ENCODE data around the gene SLC22A8.
"Not testable (repeated sequence)": the region's sequence is repeated elsewhere in the genome, so short reads cannot be mapped to it uniquely, and the experiment has no call there.

The SLC22A8 gene, protein sequence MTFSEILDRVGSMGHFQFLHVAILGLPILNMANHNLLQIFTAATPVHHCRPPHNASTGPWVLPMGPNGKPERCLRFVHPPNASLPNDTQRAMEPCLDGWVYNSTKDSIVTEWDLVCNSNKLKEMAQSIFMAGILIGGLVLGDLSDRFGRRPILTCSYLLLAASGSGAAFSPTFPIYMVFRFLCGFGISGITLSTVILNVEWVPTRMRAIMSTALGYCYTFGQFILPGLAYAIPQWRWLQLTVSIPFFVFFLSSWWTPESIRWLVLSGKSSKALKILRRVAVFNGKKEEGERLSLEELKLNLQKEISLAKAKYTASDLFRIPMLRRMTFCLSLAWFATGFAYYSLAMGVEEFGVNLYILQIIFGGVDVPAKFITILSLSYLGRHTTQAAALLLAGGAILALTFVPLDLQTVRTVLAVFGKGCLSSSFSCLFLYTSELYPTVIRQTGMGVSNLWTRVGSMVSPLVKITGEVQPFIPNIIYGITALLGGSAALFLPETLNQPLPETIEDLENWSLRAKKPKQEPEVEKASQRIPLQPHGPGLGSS

DNA sequence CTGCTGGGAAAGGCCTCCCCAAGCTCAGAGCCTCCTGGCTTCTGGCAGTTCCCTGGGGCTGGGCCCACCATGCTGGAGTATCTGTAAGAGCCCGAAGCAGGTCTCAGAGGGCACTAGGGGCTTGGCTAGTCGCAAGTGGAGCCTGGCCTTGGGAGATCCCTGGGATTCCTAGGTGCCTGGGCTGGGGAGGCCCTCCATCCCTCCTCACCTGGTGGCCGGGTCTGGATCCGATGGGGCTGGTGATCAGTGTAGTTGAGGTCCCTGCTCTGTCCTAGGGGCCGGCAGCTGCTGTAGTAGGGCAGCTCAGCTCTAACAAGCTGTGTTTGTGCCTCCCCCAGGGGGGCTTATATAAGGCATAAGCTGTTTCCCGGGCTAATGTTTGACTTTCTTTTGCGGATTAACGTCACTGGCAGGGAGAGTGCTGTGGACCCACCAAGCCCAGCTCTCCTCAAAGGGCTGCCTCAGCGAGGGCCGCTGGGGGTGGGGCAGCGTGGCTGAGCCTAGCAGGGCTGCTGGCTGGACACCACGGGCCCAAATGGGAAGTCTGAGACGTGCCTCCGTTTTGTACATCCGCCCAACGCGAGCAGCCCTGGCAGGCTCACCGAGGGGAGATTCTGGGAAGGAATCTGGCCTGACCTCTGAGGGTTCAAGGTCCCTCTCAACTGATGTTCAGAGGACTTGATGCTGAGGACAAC lies at the start of gene SLC22A8:
SLC22A8 (minus strand) TSS at position 321 of the 695 bp plus-strand sequence. CDS start 883 bp downstream, outside the sequence.
- DNase-seq (ENCODE audit: low read depth), result no peak

DNA sequence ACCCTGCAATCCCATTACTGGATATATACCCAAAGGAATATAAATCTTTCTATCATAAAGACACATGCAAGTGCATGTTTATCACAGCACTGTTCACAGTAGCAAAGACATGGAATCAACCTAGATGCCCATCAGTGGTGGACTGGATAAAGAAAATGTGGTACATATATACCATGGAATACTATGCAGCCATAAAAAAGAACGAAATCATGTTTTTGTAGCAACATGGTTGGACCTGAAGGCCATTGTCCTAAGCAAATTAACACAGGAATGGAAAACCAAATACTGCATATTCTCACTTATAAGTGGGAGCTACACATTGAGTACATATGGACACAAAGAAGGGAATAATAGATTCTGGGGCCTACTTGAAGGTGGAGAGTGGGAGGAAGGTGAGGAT lies 30.6 kb upstream of the SLC22A8 start:
- DNase-seq (ENCODE audit: low read depth), result not testable (repeated sequence)

DNA sequence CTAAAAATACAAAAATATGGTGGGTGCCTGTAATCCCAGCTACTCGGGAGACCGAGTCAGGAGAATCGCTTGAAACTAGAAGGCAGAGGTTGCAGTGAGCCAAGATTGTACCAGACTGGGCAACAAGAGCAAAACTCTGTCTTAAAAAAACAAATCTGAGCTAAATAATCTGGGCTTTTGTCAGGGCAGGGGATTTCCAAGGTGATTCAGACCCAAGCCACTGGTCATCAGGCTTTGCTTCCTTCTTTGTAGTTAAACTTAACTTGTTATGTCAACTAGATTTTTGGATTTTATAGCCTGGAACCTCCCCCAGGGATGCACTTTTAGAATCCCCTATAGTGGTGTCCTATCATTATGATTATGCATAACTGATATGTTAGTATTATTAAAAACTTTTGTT lies 27.0 kb upstream of the SLC22A8 start:
- no peak for DNase-seq (ENCODE audit: low read depth)

DNA sequence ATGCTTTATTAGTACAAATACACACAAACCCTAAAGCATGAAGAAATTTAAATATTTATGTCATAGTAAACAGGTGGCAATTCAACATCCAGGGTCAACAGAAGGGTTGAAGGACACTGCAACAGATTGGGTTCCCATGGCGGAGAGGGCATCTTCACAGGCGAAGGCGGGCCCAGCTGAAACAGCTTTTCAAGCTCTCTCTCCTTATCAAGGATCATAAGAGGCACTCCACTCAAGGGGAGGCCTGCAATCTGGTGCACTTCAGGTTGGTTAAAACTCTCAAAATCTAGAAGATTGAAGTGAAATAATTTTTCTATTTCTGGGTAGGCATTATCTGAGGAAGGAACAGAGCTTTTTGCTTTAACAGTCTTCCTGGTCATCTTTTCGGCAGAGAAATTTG lies 16.8 kb upstream of the SLC22A8 start:
- DNase-seq (ENCODE audit: low read depth), result no peak

DNA sequence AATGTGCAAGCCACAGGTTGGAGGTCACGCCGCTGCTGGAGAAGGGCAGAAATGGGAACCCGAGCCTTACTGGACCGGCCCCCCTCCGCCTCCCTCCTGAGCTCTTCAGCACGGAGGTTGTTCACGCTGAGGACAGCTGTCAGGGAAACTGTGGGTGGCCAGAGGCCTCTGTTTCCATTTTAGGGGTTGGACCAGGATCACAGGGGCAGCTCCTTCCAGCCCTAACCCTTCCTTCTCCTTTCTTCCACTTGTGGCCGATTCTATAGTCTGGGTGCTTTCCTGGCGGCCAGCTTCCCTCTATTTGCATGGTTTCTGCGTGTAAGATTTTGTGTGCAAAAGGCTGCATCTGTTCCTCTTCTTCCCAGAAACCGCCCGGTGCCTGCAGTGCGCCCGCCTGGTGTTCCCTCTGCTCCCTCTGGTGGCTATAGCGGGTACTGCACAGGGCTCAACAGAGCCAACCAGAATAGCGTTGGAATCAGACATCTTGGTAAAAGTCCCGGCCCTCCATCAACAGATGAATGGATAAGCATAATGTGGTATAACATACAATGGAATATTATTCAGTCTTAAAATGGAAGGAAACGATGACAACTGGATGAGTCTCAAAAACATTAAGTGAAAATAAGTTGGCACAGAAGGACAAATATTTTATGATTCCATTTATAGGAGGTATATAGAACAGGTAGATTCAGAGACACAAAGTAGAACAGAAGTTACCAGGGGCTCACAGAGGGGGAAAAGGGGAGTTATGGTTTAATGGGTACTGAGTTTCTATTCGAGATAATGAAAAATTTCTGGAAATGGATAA lies 8.4 kb upstream of the SLC22A8 start:
- peak; percentile 74 for DNase-seq (ENCODE audit: low read depth)

DNA sequence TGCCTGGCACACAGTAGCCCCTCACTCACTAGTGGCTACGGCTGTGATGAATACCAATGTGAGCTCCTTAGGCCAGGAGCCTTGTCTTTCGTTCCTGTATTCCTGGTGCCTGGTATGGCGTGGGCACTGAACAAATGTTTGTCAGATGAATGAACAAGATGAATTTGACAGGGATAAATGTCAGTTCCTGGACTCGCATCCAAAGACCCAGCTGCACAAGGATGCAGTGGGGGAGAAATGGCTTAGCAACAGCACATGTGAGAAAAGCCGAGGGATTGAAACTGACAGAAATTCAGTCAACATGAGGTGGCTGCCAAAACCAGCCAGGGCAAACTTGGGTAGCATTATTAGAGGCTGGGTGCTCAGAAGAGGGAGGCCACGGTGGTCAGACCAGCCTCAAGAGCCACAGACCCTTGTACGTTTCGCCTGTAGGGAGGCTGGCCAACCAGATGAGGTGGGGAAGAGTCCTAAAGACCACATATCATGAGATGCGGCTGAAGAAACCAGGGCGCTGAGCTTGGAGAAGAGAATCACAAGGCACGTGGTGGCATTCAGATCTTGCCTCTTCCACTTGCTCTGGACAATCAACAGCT lies 7.7 kb upstream of the SLC22A8 start:
- DNase-seq (ENCODE audit: low read depth), result no peak

DNA sequence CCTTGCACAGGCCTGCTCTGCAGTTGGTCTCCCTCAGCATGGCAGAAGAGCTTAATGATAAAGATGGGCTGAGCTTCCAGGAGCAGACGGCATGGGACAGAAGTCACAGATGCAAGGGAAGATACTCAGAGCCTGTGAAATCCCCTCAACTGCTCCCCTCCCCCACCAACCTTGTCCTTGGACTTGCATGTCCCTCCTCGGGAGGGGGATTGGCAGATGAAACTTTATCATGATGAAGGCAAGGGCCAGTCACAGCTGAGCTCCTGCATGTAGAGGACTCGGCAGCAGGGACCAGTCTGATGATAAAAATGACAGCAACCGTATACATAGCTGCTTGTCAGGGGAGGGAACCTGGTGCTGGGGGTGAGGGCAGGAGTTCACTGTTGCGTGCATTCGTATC lies 6.8 kb upstream of the SLC22A8 start:
- no peak for DNase-seq (ENCODE audit: low read depth)

DNA sequence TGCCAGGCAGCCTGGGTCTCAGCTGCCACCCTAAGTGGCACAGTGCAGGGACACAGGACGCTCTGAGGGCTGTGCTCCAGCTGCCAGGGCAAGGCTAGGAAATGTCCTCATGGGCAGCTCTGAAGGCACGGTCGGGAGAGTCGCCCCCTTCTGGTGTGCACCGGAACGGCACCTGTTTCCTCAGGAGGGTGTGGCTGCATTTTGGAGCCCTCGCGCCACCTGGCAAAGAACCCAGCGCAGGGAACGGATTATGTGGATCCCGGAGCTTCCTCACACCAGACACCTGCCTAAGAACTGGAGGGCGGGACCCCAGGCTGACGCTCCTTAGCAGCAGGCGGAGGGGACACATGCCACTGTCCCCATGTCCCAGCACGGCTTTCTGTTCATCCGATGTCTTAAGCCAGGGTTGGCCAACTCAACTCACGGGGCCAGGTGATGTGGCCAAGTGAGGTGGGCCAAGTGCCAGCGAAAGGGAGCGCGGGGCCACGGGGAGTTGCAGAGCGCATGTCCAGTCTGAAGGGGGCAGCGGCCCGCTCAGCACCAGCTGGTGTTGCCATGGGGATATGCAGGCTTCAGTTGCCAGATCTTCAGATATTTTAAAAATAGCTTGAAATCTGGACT lies 5.1 kb upstream of the SLC22A8 start:
- DNase-seq (ENCODE audit: low read depth), result no peak

DNA sequence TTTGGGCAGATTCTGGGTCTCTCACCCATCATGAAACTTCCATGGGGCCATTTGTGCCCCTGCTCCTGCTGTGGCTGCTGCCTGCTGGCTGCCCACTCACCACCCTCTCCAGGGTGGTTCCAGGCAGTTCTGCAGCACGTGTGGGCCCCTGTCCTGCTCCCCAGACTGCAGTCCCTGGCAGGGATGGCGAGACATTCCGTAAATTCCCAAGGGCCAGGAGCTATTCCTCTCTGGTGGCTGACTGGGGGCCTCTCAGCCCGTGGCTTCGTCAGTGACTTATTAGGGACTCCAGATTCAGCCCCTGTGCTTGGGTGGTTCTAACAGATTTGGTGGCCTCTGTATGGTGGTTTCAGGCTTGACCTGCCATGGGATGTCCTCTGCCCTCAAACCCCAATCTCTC lies 3.9 kb upstream of the SLC22A8 start:
- DNase-seq (ENCODE audit: low read depth), result no peak

DNA sequence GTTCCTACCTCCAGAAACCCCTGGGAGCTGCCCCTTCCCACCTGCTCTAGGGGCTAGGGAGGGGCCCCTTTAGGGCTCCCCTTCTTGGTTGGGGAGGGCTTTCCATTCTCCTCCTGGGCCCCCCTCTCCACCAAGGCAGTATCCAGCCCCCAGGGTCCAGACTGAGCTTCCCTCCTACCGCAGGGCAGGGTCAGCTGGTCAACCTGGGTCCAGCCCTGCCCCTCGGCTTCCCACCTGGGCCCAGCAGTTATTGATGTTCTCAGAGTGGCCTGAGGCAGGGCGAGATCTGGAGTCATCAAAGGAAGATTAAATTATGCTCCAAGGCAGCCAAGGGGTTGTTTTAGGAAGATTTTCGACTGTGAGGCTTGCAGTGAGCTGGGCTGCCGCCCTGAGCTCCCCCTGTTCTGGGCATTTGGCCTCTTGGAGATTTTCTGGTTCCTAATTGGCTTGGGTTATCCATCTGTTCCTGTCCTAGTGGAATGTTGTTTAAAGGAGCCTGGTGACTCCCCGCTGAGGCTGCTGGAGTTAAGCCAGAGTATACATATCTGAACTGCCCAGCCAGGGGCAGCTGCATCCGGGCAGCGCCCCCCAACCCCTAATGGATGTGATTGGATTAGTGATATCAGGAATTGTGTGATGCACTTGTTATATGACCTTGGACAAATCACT lies 1.8 kb upstream of the SLC22A8 start:
- DNase-seq (ENCODE audit: low read depth), result no peak

DNA sequence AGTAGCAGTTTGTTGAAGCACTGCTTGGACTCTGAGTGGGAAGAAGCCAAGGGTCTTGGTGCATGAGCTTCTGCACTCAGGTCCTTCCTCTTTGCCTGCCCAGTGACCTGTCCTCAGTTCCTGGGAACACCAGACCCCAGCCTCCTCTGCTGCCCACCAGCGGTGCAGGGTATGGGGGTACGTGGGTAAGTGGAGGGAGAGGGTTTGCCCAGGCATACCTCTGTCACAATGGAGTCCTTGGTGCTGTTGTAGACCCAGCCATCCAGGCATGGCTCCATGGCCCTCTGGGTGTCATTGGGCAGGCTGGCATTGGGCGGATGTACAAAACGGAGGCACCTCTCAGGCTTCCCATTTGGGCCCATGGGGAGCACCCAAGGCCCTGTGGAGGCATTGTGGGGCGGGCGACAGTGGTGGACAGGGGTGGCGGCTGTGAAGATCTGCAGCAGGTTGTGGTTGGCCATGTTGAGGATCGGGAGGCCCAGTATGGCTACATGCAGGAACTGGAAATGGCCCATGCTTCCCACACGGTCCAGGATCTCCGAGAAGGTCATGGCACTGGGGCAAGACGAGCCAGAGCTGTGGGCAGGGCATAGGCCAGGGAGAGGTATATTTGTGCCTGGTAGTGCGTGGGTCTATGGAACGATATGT lies 1.1 kb downstream of the SLC22A8 start:
- no peak for DNase-seq (ENCODE audit: low read depth)

DNA sequence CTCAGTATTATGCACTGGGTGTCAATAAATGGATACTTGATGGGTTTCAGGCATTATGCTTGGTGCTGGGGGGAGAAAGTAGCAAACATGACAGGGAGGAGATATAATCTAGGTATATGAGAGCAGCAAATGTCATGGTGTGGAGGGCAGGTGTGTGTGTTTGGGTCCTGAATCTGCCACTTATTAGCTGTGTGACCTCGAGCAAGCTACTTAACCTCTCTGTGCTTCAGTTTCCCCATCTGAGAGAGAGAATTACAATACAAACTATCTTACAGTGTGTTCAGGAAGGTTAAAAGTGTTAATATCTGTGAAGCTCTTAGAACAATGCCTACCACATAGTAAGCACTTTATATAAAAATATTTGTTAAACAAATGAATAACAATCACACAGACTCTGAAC lies 2.8 kb downstream of the SLC22A8 start:
- no peak for DNase-seq (ENCODE audit: low read depth)

DNA sequence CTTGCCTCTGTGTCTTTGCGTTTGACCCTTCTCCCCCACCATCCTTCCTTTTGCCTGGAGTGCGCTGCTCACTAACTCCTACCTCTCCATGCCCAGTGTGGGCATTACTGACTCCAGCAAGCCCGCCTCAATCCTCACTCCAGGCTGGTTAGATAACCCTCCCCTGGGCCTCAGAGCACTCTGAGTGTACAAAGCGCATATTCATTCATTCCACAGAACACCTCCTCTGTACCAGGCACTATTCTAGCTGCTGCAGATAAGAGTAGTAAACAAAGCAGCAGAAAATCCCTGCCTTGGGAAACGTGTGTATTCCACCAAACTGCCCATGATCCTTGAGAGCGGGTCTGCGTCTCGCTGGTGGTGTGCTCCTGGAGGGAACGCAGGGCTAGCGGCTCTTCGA lies 3.2 kb downstream of the SLC22A8 start:
- no peak for DNase-seq (ENCODE audit: low read depth)

DNA sequence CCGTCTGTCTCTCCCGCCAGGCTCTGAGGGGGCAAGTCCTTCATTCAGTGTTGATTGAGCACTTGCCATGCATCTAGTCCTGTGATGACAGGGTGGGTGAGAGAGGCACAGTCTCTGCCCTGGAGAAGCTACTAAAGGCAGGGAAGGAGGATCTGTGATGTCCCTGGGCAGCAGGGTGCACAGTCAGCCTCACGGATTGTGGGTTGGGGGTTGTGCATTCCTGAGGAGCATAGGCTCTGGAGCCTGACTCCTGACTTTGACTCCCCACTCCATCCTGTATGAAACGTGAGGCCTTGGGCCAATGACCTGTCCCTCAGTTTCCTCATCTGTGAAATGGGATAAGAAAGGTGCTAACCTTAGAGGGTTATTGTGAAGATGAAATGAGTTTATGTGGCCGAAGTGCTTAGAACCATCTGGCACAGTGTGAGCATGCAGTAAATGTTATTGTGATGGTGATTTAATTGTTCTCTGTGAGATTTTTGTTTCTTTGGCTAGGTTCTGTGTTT lies 4.7 kb downstream of the SLC22A8 start:
- no peak for DNase-seq (ENCODE audit: low read depth)

DNA sequence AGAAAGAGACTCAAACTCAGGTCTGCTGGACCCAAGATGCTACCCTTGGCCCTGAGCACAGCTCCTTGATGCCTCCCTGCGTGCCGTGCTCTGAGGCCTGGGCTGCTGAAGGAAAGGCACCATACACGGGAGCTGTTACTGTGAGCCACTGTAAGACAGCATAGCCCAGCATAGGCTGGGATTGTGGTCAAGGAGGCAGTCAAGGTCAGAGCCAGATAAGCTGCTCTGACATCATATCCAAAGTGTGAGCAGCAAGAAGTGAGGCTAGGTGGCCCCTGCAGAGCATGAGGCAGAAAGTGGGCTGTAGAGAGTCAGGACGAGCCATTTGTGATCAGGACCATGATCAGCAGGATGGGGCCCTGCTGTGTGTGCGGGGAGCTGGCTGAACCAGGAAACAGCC lies 7.7 kb downstream of the SLC22A8 start:
- DNase-seq (ENCODE audit: low read depth), result no peak

DNA sequence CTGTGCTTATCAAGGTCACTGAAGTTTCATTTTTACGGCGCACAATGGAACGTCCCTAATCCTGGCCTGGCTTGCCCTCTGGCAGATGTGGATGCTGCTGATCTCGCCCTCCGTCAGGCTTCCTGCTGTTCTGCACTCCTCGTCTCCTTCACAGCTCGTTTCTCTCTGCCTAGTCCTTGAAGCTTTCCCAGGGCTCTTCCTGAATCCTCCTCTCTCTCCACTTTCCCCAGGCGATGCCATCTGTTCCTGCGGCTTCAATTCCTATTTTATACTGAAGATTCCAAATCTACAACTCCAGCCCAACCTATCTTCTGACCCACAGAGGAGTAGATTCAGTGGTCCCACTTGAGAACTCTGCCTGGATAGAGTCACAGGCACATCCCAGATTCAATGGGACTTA lies 14.2 kb downstream of the SLC22A8 start:
- DNase-seq (ENCODE audit: low read depth), result no peak

DNA sequence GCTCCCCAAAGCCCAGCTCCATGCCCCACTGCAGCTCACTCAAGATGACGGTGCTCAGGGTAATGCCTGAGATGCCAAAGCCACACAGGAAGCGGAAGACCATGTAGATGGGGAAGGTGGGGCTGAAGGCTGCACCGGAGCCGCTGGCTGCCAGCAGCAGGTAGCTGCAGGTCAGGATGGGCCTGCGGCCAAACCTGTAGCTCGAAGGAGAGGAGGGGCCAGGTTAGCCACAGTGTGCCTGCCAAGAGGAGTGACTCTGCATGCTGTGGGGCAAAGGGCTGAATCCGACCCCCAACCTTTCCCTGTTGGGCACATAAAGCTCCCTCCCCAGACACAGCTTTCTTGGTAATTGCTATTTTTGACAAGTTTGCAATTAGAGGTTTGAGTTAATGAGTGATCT lies 16.0 kb downstream of the SLC22A8 start:
- no peak for DNase-seq (ENCODE audit: low read depth)

DNA sequence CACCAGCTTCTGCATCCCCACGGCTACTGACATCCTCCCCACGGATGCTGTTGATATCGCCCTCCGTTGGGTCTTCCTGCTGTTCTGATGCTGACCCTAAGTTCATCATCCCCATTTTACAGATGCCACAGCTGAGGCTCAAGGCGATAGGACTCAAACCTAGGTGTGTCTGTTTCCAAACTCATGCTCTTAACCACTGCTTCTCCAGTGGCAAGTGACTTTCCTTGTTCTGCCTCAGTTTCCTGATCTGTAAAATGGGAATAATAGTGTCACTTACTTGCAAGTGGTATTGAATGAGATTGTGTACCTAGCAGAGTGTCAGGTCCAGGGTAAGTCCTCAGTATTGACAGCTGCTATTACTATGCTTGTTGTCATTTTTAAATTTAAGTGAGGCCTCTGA lies 16.5 kb downstream of the SLC22A8 start:
- no peak for DNase-seq (ENCODE audit: low read depth)

DNA sequence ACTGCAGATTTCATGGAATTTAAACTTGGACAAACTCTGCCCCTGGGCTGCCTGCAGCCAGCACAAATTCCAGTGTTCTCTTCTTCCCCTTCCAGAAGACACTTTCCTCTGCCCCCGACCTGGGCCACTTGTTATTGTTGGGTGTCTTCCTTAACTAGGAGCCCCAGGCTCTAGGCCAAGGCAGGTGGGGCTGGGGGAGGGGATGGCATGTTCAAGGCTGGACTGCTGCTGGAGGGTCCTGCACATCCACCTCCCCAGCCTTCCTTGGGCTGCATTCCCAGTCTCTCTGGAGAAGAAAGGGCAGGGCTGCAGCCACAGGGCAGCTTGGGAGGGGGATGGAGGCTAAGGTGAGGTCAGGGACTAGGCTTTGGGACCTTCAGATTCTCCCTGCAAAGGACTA lies 19.4 kb downstream of the SLC22A8 start:
- no peak for DNase-seq (ENCODE audit: low read depth)

DNA sequence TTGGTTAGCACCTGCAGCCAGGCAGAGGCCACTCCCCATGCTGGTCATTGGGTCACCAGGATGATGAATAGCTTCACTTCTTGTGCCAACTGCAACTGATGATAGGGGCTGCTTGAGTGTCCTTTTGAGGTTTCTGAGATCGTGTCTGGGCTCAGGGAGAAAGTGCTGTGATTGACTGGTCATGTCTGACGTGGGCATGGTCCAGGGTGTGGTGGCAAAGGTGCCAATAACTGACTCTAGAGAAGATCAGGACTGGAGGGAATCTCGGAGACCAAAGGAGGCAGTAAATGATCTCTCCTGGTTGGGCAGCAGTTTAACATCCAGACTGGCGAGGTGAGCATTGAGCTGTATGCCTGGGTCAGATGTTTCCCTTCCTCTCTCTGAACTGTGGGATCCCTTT lies 20.9 kb downstream of the SLC22A8 start:
- DNase-seq (ENCODE audit: low read depth), result no peak

All from stimulated activated CD4-positive, alpha-beta T cell treated with anti-CD3 and anti-CD28 coated beads, Interleukin-2, amount 100 ng/mL, for 4 hours (primary cell).